Activated CD4-positive, CD25-positive, alpha-beta regulatory T cell treated with anti-CD3 and anti-CD28 coated beads, Interleukin-2, amount 50 U/mL, for 16 hours (primary cell): ENCODE measurements around the gene P3H2.

ENCODE experiments used
- DNase-seq: peaks from one replicate; pipeline ENCODE4 v3.0.0-alpha.2; 2020; ENCODE audit warnings: low read depth, low spot score

The P3H2 gene

DNA sequence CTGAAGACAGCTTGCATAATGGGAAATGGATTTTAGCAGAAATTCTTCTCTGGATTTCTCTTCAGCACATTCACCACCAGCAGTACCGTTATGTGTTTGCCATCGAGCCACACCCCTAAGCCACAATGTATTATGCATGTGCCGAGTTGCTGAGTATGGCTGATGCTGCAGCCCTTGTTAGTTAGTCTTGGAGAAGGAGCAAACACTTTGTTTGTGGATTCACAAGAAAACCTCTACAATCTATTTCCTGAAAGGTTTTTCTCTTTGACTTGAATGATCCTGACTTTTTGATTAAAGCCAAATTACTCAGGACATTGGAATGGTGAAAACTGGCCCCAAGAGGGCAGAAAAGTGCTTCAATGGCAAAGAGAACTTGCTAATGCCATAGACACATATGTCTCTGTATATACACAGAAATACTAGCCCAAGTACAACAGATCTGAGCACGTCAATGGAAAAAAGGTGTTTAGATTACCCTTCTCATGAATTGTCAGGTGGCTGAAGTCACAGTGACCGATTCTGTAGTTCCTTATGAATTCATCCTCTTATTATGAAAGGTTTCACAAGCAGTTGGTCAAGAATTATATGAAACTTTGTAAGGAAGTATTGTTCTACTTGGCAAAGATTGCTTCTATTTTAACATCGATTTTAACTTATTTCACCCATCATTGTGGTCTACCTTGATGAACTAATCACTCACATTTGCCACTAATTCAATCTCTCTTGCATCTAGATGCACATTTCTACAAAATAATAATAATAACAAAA, 103.0 kb downstream of the P3H2 start:
- no peak for DNase-seq

- DNase-seq, result no peak
These were observed 103.7 kb downstream of the P3H2 start for GRCh38 chr3:190016966-190017365.

GRCh38 chr3:190014940-190015339, 105.8 kb downstream of the P3H2 start:
- DNase-seq, result no peak

DNA sequence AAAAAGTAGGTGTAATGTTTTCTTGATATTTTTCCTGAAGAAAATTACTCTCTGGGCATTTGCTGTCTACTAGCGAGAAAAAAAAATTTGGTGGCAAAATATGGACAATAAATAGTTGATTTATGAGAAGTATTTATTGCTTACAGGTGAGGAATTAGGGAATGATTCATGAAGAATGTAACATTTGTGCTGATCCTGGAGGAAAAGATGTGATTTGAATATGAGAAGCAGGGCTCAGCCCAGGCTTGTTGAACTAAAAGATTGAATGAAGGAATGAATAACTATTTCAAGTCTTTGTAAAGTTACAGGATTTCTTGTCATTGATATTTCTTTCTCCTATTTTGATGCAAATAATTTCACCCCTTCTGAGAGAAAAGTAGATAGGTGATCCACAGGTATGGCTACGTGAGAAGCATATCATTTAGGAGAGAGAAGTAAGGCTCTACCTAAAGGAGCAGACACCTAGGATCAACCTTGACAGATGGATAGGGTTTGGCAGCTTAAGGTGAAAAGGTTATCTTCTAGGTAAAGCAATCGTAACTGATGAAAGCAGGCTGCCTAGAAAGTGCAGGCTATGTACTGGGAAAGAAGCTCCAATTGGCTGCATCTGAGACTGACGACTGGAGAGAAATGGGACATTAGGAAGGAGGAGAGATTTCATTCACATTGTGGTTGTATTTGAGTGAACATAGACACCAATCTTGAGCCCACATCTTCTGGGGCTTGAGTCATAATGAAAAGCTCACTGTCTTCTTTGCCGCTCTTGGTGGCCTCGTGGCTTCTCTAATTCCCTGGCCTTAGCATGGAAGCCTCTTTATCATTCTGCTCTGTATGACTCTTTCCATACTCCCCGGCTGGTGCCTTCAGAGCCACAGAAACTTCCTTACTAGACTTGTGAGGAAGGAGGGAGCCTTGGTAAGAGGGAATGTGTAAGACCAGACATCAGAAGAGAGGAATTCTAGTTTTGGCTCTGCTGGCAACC, 106.5 kb downstream of the P3H2 start:
- DNase-seq, result no peak

DNA sequence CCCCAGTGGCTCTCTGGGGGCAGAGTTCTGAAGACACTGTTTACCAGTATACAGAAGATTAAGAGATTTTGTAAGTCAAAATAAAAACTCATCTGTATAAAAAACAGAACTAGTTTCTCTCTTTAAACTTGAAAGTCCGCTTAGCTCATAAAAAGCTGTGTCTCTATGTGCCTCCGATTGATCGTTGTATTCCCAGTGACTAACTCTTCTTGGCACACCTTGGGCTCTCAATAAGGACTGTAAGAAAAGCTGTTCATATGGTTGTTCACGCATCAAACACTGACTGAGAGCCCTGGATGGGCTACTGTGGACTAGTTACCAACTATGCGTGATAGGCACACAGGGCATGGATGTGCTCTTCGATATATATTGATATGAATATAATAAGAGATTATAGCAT, 107.9 kb downstream of the P3H2 start:
- no peak for DNase-seq

DNA sequence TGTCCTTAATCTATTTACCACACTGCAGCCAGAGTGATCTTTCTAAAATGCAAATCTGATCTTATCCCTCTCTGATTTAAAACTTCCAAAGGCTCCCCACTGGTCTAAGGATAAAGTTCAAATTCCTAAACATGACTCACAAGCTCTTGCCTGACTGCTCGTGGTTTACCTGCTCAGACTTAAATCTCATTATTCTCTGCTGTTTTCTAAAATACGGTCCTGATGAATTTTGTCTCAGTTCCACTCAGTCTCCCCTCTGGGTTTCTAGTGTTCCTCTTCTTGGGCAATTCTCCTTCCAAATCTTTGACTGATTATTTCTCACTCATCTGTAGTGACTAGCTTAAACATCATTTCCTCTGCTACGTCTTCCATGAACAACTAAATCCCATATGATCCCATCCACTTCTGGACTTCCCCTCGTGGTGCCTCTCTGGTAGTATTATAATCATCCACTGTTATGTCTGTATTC, 108.3 kb downstream of the P3H2 start:
- no peak for DNase-seq

- DNase-seq, result no peak
These were observed 110.2 kb downstream of the P3H2 start for GRCh38 chr3:190010486-190010885.

DNA sequence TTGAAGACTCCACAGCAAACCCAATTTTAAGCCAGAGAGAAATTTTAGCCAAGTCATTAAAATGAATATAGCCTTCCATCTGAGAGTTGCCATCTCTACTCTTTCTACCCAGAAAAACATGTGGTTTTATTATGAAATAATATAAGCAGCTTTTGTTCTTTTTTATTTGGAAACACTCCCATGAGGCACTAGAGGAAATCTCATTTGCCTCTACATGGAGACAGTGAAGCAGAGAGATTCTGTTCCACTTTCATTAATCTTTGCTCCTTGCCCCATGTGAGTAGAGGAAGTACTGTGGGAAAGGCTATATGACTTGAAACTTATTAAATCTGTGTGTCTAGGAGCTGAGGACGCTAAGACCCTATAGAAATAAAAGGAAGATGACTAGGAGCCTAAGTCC, 111.1 kb downstream of the P3H2 start:
- DNase-seq, result no peak

- DNase-seq, result no peak
These were observed 112.3 kb downstream of the P3H2 start for GRCh38 chr3:190008432-190008831.

GRCh38 chr3:190005343-190006113, 115.2 kb downstream of the P3H2 start:
- DNase-seq, result no peak

GRCh38 chr3:190004656-190005055, 116.0 kb downstream of the P3H2 start:
- no peak for DNase-seq

DNA sequence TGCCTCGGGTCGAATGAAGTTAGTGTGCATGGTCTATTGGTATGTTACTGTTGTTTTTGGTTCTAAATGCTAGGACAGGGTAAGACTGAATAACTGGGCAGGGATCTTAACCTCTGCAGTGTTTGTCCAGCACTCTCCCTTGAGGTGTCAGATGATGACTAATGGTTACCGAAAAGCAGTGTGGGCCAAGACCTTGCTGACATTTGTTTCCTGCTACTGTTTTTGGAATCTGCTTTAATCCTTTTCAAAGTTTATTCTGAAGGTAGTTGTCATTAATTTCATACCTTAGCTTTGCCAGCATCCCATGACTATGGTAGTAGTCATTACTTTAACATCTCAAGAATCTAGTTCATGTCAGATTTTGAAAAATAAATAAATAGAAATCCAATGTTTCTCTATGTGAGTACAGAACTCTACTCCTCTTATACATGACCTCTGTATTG, 117.0 kb downstream of the P3H2 start:
- DNase-seq, result no peak

GRCh38 chr3:190003068-190003467, 117.6 kb downstream of the P3H2 start:
- no peak for DNase-seq

DNA sequence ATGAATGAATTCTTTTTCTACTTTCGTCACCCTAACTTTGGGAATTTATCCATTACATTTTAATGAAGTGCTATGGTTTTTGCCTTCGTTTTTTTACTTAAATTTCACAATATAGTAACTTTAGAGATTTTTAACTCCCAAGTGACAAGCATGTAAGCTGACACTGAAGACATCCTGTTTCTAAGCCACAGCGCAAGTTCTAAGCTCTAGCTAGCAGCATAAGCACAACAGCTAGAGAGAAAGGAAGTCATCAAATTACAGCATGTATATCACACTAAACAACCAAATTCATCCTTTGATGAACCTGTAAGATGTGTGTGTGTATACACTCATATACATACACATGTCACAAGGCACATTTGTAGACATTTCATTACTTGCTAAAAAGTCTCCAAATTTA, 119.3 kb downstream of the P3H2 start:
- no peak for DNase-seq

GRCh38 chr3:190000861-190001196, 119.9 kb downstream of the P3H2 start:
- no peak for DNase-seq

GRCh38 chr3:190000187-190000860, 120.4 kb downstream of the P3H2 start:
- no peak for DNase-seq

DNA sequence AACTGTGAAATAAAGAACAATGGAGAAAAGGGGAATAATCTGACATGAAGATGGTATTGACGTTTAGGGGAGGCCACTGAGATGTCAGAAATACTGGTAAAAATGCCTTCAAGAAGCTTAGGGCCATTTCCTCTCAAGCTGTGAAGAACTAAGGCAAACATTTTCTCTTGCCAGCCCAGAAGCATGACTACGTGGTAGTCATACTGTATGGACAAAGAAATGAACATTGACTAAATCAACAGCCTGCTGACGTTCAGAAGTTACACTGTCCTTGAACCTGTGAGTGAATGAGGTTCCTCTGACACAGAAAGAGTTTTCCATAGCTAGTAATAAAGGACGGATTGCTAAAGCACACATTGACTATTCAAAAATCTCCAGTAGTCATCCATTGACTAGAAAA, 121.0 kb downstream of the P3H2 start:
- DNase-seq, result no peak

DNA sequence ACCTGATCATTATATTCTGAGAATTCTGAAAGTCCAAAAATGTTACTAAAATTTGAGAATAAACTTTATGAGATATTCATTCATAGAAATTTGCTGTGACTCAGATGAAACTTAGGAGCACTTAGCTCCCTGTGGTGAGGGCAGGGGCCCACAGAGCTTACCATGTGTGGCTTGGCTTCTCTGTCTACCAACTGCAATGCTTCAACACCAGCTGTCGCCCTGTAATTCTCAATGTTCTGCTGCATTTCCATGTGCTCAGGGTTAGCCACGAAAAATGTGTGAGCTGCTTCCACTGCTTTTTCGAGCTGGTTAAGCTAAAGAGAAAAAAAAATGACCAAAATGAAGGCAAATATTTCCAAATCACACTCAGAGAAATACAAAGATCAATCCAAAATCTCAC, 125.6 kb downstream of the P3H2 start:
- no peak for DNase-seq

DNA sequence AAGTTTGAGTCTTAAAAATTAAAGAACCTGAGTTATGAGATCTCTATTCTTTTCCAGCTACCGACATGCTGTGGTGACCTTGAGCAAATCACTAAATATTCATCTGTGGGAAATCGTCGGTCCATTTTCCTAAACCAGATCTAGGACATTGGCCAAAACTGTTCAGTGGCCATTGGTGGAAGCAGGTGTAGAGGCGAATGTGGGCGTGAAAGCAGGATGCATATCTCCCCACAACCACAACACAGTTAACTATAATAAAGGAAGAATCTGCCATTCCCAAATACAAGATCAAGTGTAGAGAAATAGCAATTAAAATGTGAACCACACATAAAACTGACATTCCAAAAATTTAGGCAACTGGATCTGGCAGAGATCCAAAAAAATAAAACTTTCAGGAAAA, 129.9 kb downstream of the P3H2 start:
- DNase-seq, result no peak

DNA sequence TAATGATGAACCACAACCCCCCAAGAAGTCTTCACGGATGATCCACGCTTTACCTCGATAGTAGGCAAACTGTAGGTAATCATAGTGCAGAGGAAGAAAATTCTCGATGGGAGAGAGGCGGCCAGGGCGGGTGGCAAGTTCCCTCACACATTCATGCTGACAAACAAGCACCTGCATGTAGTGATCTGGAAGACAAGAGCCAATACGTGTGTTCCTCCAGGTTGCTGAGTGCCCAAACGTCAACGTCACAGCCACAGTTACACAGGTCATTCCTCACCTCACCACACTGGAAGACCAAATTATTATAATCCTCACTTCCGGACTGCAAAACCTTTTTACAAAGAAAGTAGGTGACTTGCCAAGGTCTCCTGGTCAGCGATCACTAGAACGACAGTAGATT, 131.8 kb downstream of the P3H2 start:
- no peak for DNase-seq

GRCh38 chr3:189988322-189988721, 132.4 kb downstream of the P3H2 start:
- no peak for DNase-seq
